Measurements from ENCODE around the gene SPINK4. TPM values are rescaled to one million over a fixed set of nuclear protein-coding genes. Genes with fewer than 3 reads are reported as not detected.

SPINK4 gene
- polyA plus RNA-seq, 1 donor (not counting 4 experiments of a cell fraction or from before 2014, with no cell fraction given) = not detected

GRCh38 chr9:33241298-33241697, 1.3 kb downstream of the SPINK4 start:
- H3K79me2 ChIP-seq (ENCODE audit: control insufficient read depth, insufficient read depth, low read length) = no peaks in the 10 kb centered on the region
- no peak overlapping the region for H3K4me3 ChIP-seq (ENCODE audit: control insufficient read depth in 2 of 3, extremely low read depth in 1 of 3, insufficient read depth in 2 of 3, low read depth in 1 of 3, low read length in 3 of 3)
- H3K9me3 ChIP-seq (ENCODE audit: control insufficient read depth, low read depth, low read length) = no peaks in the 10 kb centered on the region
- H3K27ac ChIP-seq (ENCODE audit: control insufficient read depth, insufficient read depth, low read length) = no peak overlapping the region
- dilution Hi-C loops (cut with MboI; ENCODE audit: extremely low pct_ligation_motif_present, low sequenced_read_pairs) = no loop called here
- no peaks in the 10 kb centered on the region for H3K36me3 ChIP-seq (ENCODE audit: control insufficient read depth in 2 of 2, extremely low read depth in 1 of 2, insufficient read depth in 2 of 2, low read length in 2 of 2)
- H3K27me3 ChIP-seq (ENCODE audit: control insufficient read depth, extremely low read depth, insufficient read depth, low read length) = no peaks in the 10 kb centered on the region
- no peak overlapping the region for H2AFZ ChIP-seq (ENCODE audit: control insufficient read depth, low read length)
- no peak overlapping the region for H3K4me2 ChIP-seq (ENCODE audit: control insufficient read depth, extremely low read depth, insufficient read depth, low read depth, low read length)
- peaks cover 2% of the 10 kb centered on the region for H3K4me1 ChIP-seq (ENCODE audit: control insufficient read depth, extremely low read depth, insufficient read depth, low read length)
- no peaks in the 10 kb centered on the region for H4K20me1 ChIP-seq (ENCODE audit: control insufficient read depth, extremely low read depth, insufficient read depth, low read length)
- FAIRE-seq = no peak
- TF ChIP-seq, protein P1, sequence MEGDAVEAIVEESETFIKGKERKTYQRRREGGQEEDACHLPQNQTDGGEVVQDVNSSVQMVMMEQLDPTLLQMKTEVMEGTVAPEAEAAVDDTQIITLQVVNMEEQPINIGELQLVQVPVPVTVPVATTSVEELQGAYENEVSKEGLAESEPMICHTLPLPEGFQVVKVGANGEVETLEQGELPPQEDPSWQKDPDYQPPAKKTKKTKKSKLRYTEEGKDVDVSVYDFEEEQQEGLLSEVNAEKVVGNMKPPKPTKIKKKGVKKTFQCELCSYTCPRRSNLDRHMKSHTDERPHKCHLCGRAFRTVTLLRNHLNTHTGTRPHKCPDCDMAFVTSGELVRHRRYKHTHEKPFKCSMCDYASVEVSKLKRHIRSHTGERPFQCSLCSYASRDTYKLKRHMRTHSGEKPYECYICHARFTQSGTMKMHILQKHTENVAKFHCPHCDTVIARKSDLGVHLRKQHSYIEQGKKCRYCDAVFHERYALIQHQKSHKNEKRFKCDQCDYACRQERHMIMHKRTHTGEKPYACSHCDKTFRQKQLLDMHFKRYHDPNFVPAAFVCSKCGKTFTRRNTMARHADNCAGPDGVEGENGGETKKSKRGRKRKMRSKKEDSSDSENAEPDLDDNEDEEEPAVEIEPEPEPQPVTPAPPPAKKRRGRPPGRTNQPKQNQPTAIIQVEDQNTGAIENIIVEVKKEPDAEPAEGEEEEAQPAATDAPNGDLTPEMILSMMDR (optimal IDR thresholded peaks at IDR 0.05 in 1 of 3, IDR thresholded peaks at IDR 0.05 in 1 of 3, conservative IDR thresholded peaks at IDR 0.05 in 1 of 3; ENCODE audit: extremely low read depth in 1 of 3, insufficient read depth in 2 of 3, low read length in 3 of 3) = no peak
- TF ChIP-seq EZH2 (IDR thresholded peaks at IDR 0.05; ENCODE audit: low read length) = no peak
- no peak for DNase-seq (ENCODE audit: low read depth, low spot score)
- H3K9ac ChIP-seq (ENCODE audit: control insufficient read depth, extremely low read depth, insufficient read depth, low read length) = no peak overlapping the region
- H3K9me1 ChIP-seq (ENCODE audit: control insufficient read depth, extremely low read depth, insufficient read depth, low read length) = no peaks in the 10 kb centered on the region

- H3K4me3 ChIP-seq (ENCODE audit: control insufficient read depth in 2 of 3, extremely low read depth in 1 of 3, insufficient read depth in 2 of 3, low read depth in 1 of 3, low read length in 3 of 3) = no peak overlapping the region
- H3K79me2 ChIP-seq (ENCODE audit: control insufficient read depth, insufficient read depth, low read length) = no peaks in the 10 kb centered on the region
- no peak overlapping the region for H3K4me2 ChIP-seq (ENCODE audit: control insufficient read depth, extremely low read depth, insufficient read depth, low read depth, low read length)
- H3K9me3 ChIP-seq (ENCODE audit: control insufficient read depth, low read depth, low read length) = no peaks in the 10 kb centered on the region
- no peak overlapping the region for H2AFZ ChIP-seq (ENCODE audit: control insufficient read depth, low read length)
- no peaks in the 10 kb centered on the region for H3K9me1 ChIP-seq (ENCODE audit: control insufficient read depth, extremely low read depth, insufficient read depth, low read length)
- H4K20me1 ChIP-seq (ENCODE audit: control insufficient read depth, extremely low read depth, insufficient read depth, low read length) = no peaks in the 10 kb centered on the region
- H3K9ac ChIP-seq (ENCODE audit: control insufficient read depth, extremely low read depth, insufficient read depth, low read length) = no peak overlapping the region
- no peaks in the 10 kb centered on the region for H3K36me3 ChIP-seq (ENCODE audit: control insufficient read depth in 2 of 2, extremely low read depth in 1 of 2, insufficient read depth in 2 of 2, low read length in 2 of 2)
- dilution Hi-C loops (cut with MboI; ENCODE audit: extremely low pct_ligation_motif_present, low sequenced_read_pairs) = no loop called here
- no peaks in the 10 kb centered on the region for H3K27me3 ChIP-seq (ENCODE audit: control insufficient read depth, extremely low read depth, insufficient read depth, low read length)
- no peaks in the 10 kb centered on the region for H3K4me1 ChIP-seq (ENCODE audit: control insufficient read depth, extremely low read depth, insufficient read depth, low read length)
- DNase-seq (ENCODE audit: low read depth, low spot score) (no peak), FAIRE-seq (no peak)
- TF ChIP-seq, protein P1 (optimal IDR thresholded peaks at IDR 0.05 in 1 of 3, IDR thresholded peaks at IDR 0.05 in 1 of 3, conservative IDR thresholded peaks at IDR 0.05 in 1 of 3; ENCODE audit: extremely low read depth in 1 of 3, insufficient read depth in 2 of 3, low read length in 3 of 3) = no peak
- TF ChIP-seq EZH2 (IDR thresholded peaks at IDR 0.05; ENCODE audit: low read length) = no peak
- H3K27ac ChIP-seq (ENCODE audit: control insufficient read depth, insufficient read depth, low read length) = no peak overlapping the region
These were observed 2.7 kb downstream of the SPINK4 start for GRCh38 chr9:33242609-33243134.
